Astrocyte (in vitro differentiated cells and primary cell): ENCODE measurements around the gene FOXA1. TPM values are rescaled to one million over a fixed set of nuclear protein-coding genes. Genes with fewer than 3 reads are reported as not detected.

Experiments
- DNase-seq: peaks from one replicate; pipeline ENCODE4 v3.0.0-alpha.2; 2010; ENCODE audit warnings: low read depth
- FAIRE-seq: peaks from 2 replicates; lab custom pipeline; 2011; peaks lifted over from hg19 to GRCh38; lab: Jason Lieb, UNC
- H2AFZ ChIP-seq: 2 replicates; pipeline ENCODE4 v1.6.0; 2012; ENCODE audit warnings: low read depth, low read length, inconsistent platforms
- H3K27ac ChIP-seq: 2 replicates; pipeline ENCODE4 v1.5.1; 2011; ENCODE audit warnings: low read depth, low read length, inconsistent platforms
- H3K27me3 ChIP-seq: 2 replicates; pipeline ENCODE4 v1.6.0; 2011; ENCODE audit warnings: low read length, inconsistent platforms; ENCODE audit not compliant: insufficient read depth
- H3K36me3 ChIP-seq: 2 replicates; pipeline ENCODE4 v1.5.1; 2011; ENCODE audit warnings: low read length, inconsistent platforms; ENCODE audit not compliant: insufficient read depth
- H3K4me1 ChIP-seq: 2 replicates; pipeline ENCODE4 v1.5.1; 2011; ENCODE audit warnings: low read length, inconsistent platforms; ENCODE audit not compliant: insufficient read depth
- H3K4me2 ChIP-seq: 2 replicates; pipeline ENCODE4 v1.6.0; 2012; ENCODE audit warnings: low read length, inconsistent platforms
- H3K4me3 ChIP-seq: 2 replicates; pipeline ENCODE4 v1.5.1; 2011; ENCODE audit warnings: low read depth, mild to moderate bottlenecking, low read length, inconsistent platforms; ENCODE audit not compliant: insufficient read depth
- H3K79me2 ChIP-seq: 2 replicates; pipeline ENCODE4 v1.6.0; 2012; ENCODE audit warnings: mild to moderate bottlenecking, low read length, inconsistent platforms; ENCODE audit not compliant: insufficient read depth
- H3K9ac ChIP-seq: 2 replicates; pipeline ENCODE4 v1.6.0; 2012; ENCODE audit warnings: mild to moderate bottlenecking, low read length, inconsistent platforms
- H3K9me3 ChIP-seq: 2 replicates; pipeline ENCODE4 v1.5.1; 2012; ENCODE audit warnings: low read depth, mild to moderate bottlenecking, low read length, inconsistent platforms; ENCODE audit not compliant: insufficient read depth
- H4K20me1 ChIP-seq: 2 replicates; pipeline ENCODE4 v1.6.0; 2012; ENCODE audit warnings: low read length, inconsistent platforms; ENCODE audit not compliant: insufficient read depth
- H3K27ac Mint-ChIP-seq: one replicate; pipeline ENCODE4 v1.8.0; 2021; ENCODE audit warnings: mild to moderate bottlenecking, mixed read lengths; ENCODE audit not compliant: unreplicated experiment
- H3K27me3 Mint-ChIP-seq: one replicate; pipeline ENCODE4 v1.8.0; 2021; ENCODE audit warnings: low read depth, mixed read lengths; ENCODE audit not compliant: unreplicated experiment
- H3K36me3 Mint-ChIP-seq: one replicate; pipeline ENCODE4 v1.8.0; 2021; ENCODE audit warnings: low read depth, mixed read lengths; ENCODE audit not compliant: unreplicated experiment
- H3K4me1 Mint-ChIP-seq: one replicate; pipeline ENCODE4 v1.8.0; 2021; ENCODE audit warnings: low read depth, mixed read lengths; ENCODE audit not compliant: unreplicated experiment
- H3K4me3 Mint-ChIP-seq: one replicate; pipeline ENCODE4 v1.8.0; 2021; ENCODE audit warnings: mild to moderate bottlenecking, moderate library complexity, mixed read lengths; ENCODE audit not compliant: unreplicated experiment
- H3K9me3 Mint-ChIP-seq: one replicate; pipeline ENCODE4 v1.8.0; 2021; ENCODE audit warnings: mild to moderate bottlenecking, mixed read lengths; ENCODE audit not compliant: unreplicated experiment
- CTCF ChIP-seq: IDR thresholded peaks from 2 replicates; pipeline ENCODE4 v1.5.1; 2011; ENCODE audit warnings: low read depth, mild to moderate bottlenecking, inconsistent platforms, low read length, moderate library complexity; ENCODE audit not compliant: insufficient read depth
- EZH2 ChIP-seq: IDR thresholded peaks from 2 replicates; pipeline ENCODE4 v1.6.1; 2012; ENCODE audit warnings: mild to moderate bottlenecking, low read length, inconsistent platforms; ENCODE audit not compliant: insufficient read depth
- total RNA-seq: library from RNA; stranded (reverse); gene quantifications from 2 replicates; pipeline ENCODE4 v1.2.1, GENCODE V29; 2021

The FOXA1 gene
- total RNA-seq, 1 donor from 2014 or later = 0.11 TPM

DNA sequence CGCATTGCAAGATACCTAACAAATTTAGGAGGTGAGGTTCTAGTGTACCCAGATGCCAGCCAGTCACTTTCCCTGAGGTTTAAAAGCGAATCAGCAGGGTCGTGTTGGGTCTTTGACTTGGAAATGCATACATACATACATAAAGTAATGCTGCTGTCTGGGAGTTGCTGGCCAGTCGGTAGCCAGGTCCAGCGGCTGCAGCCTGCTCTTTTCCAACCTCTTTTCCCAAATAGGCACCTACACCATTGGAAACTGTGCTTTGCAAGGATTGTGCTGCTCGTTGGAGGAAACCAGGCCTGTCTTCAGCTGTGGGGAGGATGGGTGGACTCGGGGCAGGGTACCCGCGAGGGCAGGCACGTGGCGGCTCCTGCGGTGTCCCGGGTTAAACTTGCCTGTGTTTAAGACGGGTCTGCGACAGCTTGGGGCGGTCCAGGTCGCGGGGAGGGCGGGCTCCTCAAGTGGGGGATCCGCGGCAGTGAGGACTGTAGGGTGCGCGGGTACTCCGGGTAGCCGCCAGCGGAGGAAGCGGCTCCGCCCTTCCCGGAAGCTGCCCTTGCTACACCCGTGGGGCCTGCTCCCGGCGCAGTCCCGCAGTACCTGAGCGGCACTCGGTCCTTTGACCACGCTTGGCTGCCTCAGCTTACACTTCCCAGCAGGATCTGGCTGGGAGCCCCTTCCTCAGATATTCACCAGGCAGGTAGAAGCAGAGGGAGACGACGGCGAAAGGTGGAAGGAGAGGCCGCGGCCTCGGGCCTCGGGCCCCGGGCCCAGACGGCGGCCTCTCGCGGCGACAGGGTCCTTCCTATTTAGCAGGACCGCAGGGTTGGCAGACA, 3.1 kb upstream of the FOXA1 start:
- peak overlapping the region; percentile 63 for H3K4me2 ChIP-seq
- peaks cover 82% of the 10 kb centered on the region for H3K27me3 Mint-ChIP-seq

DNA sequence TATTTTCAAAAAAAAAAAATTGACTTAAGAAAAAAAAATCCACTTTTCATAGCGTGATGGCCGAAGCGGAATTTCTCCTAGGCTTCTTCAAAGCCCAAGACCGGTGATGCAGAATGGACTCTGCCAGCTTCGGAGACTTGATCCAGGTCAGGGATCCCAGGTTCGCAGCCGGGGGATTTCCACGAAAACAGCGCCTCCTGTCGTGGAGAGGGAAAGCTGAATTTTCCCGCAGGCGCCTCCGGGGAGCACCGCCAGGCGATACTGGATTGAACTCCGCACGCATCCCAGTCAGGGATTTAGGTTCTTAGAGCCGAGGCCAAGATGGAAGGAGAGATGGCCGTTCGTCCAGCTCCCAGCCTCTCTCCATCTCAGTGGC, 2.5 kb upstream of the FOXA1 start:
- Mint-ChIP-seq H3K4me1 (peaks cover 4% of the 10 kb centered on the region), H3K27ac (no peak overlapping the region), H3K36me3 (peaks cover 6% of the 10 kb centered on the region), H3K9me3 (peaks cover 8% of the 10 kb centered on the region), H3K4me3 (no peak overlapping the region), H3K27me3 (peaks cover 82% of the 10 kb centered on the region)
- H3K4me1 ChIP-seq = peaks cover 7% of the 10 kb centered on the region
- DNase-seq = no peak
- no peaks in the 10 kb centered on the region for H3K79me2 ChIP-seq
- peaks cover 86% of the 10 kb centered on the region for H3K27me3 ChIP-seq
- H3K9ac ChIP-seq = no peak overlapping the region
- H3K27ac ChIP-seq = no peak overlapping the region
- no peak for FAIRE-seq
- no peak overlapping the region for H2AFZ ChIP-seq
- peak overlapping the region; percentile 63 for H3K4me2 ChIP-seq
- H3K9me3 ChIP-seq = peaks cover 3% of the 10 kb centered on the region
- no peaks in the 10 kb centered on the region for H3K36me3 ChIP-seq
- no peak overlapping the region for H3K4me3 ChIP-seq
- H4K20me1 ChIP-seq = no peaks in the 10 kb centered on the region
- TF ChIP-seq CTCF = peak; percentile 34
- TF ChIP-seq EZH2 = no peak

More for the DNA sequence above, 3.1 kb upstream of the FOXA1 start:
- H3K36me3 Mint-ChIP-seq = peaks cover 4% of the 10 kb centered on the region
- H3K9me3 ChIP-seq = peaks cover 3% of the 10 kb centered on the region
- no peaks in the 10 kb centered on the region for H3K79me2 ChIP-seq
- DNase-seq (no peak), FAIRE-seq (no peak)
- H4K20me1 ChIP-seq = no peaks in the 10 kb centered on the region
- H3K9me3 Mint-ChIP-seq = peaks cover 8% of the 10 kb centered on the region
- TF ChIP-seq CTCF (no peak), EZH2 (peak; percentile 64)
- no peak overlapping the region for H3K27ac Mint-ChIP-seq
- no peak overlapping the region for H3K27ac ChIP-seq
- H3K36me3 ChIP-seq = no peaks in the 10 kb centered on the region
- peaks cover 7% of the 10 kb centered on the region for H3K4me1 ChIP-seq
- H2AFZ ChIP-seq = peak overlapping the region; percentile 55
- peaks cover 86% of the 10 kb centered on the region for H3K27me3 ChIP-seq
- H3K4me3 Mint-ChIP-seq = no peak overlapping the region
- no peak overlapping the region for H3K4me3 ChIP-seq
- no peak overlapping the region for H3K9ac ChIP-seq
- H3K4me1 Mint-ChIP-seq = peaks cover 4% of the 10 kb centered on the region
